Right atrium auricular region (tissue), 2 donors: ENCODE results near the gene ZNF211. TPM values are rescaled to one million over a fixed set of nuclear protein-coding genes. Genes with fewer than 3 reads are reported as not detected.

ENCODE experiments used
- DNase-seq: peaks from one replicate; pipeline ENCODE4 v3.0.0-alpha.2; 2019; ENCODE audit warnings: low spot score
- H3K27ac ChIP-seq, 2 donors: fragments of 200-600 bp; sonication (generic); 1 replicate in 1 of 2; 2 replicates in 1 of 2; pipeline ENCODE4 v1.5.1; 2016 to 2019
- H3K27me3 ChIP-seq, 2 donors: fragments of 200-600 bp; sonication (generic); one replicate each; pipeline versions ENCODE4 v1.5.1 to v1.6.0; 2017 to 2019
- H3K36me3 ChIP-seq: fragments of 200-600 bp; sonication (generic); one replicate; pipeline ENCODE4 v1.5.1; 2016
- H3K4me1 ChIP-seq, 2 donors: fragments of 200-600 bp; sonication (generic); one replicate each; pipeline versions ENCODE4 v1.5.1 to v1.6.0; 2017 to 2019
- H3K4me3 ChIP-seq, 2 donors: fragments of 200-600 bp; sonication (generic); 1 replicate in 1 of 2; 2 replicates in 1 of 2; pipeline ENCODE4 v1.5.1; 2017 to 2019; ENCODE audit warnings: mild to moderate bottlenecking in 1 of 2, moderate library complexity in 1 of 2
- H3K9me3 ChIP-seq, 2 donors: fragments of 200-600 bp; sonication (generic); one replicate each; pipeline ENCODE4 v1.5.1; 2019
- total RNA-seq, 2 donors: library from RNA; depleted of rRNA; stranded (reverse); fragments of >200 nt; gene quantifications; one replicate each; pipeline ENCODE4 v1.1.0, GENCODE V29; 2016
- TF ChIP-seq, protein P1 (sequence below), 2 donors: fragments of 200-600 bp; sonication (generic); IDR thresholded peaks; one replicate each; pipeline ENCODE4 v1.5.1; 2019; ENCODE audit warnings: antibody characterized with exemption in 2 of 2

ZNF211 gene
- total RNA-seq, 2 donors from 2014 or later, result 8.8 to 9.7 TPM

DNA sequence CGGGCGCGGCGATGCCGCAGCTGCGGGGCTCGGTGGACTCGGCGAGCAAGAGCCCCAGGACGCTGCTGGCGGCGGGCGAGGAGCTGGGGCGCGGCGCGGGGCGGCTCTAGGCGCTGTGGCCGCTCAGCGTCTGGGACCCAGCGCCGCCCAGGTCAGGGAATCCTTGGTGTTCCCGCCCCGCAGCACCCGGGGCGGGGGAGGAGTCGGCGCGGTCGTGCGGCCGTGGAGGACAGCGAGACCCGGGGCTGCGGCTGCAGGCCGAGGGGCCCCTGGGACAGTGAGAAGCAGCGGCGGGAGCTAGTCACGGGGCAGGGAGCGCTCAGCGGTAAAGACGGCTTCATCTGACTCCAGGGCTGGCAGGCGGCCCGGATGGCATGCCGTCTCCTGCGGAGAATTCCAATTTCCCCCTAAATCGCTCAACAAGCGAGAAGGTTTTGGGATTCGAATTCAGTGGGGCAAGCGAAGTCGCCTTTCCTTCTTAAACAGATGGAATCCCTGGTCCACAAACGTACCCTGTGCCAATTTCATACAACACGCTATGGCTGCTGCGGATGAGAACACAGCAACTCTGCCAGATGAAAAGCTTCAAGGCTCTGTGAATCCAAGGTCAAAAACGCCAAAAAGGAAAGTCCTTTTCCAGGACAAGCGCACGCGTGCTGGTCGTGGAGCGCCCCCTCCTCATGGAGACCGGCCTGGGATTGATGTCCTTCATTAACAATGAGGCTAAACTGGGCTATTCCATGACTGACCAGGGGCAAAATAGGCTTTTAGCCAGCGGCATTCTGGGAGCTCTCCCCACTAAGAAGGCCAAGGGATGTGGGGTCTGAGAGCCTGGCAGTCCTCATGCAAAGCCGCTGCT is 31.5 kb downstream of the ZNF211 start:
- Histone ChIP-seq H3K9me3 (no peaks in the 10 kb centered on the region), H3K27ac (peak overlapping the region; percentile 82), H3K27me3 (no peaks in the 10 kb centered on the region), H3K36me3 (no peaks in the 10 kb centered on the region), H3K4me1 (peaks cover 0 to 8% of the 10 kb centered on the region in 2 donors), H3K4me3 (peak overlapping the region; percentile 40 to 68)
- TF ChIP-seq, protein P1, sequence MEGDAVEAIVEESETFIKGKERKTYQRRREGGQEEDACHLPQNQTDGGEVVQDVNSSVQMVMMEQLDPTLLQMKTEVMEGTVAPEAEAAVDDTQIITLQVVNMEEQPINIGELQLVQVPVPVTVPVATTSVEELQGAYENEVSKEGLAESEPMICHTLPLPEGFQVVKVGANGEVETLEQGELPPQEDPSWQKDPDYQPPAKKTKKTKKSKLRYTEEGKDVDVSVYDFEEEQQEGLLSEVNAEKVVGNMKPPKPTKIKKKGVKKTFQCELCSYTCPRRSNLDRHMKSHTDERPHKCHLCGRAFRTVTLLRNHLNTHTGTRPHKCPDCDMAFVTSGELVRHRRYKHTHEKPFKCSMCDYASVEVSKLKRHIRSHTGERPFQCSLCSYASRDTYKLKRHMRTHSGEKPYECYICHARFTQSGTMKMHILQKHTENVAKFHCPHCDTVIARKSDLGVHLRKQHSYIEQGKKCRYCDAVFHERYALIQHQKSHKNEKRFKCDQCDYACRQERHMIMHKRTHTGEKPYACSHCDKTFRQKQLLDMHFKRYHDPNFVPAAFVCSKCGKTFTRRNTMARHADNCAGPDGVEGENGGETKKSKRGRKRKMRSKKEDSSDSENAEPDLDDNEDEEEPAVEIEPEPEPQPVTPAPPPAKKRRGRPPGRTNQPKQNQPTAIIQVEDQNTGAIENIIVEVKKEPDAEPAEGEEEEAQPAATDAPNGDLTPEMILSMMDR (IDR thresholded peaks at IDR 0.05), result no peak
- DNase-seq, result peak; percentile 60

DNA sequence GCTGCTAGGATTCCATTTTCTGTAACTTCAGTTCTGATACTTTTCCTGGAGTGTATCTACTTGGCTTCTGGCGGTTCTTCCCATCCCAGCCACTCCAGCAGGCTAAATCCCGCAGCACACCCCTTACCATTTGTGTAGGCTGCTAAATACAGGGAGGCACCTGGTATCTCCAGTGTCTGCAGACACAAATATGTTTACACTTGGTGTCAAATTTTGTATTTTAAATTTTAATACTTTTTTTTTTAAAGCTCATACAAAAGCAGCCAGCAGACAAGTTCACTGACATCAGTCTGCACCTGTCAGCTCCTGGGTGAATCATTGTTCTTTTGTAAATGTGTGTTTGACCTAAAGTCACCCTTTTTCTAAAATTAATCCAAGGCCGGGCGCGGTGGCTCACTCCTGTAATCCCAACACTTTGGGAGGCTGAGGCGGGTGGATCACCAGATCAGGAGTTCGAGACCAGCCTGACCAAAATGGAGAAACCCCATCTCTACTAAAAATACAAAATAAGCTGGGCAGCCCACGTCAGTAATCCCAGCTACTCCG is 32.4 kb downstream of the ZNF211 start:
- Histone ChIP-seq H3K4me3 (no peak overlapping the region), H3K27ac (peak overlapping the region in 1 of 2 donors; percentile 82), H3K36me3 (no peaks in the 10 kb centered on the region), H3K27me3 (no peaks in the 10 kb centered on the region), H3K9me3 (no peaks in the 10 kb centered on the region), H3K4me1 (peaks cover 0 to 8% of the 10 kb centered on the region in 2 donors)
- DNase-seq, result no peak
- TF ChIP-seq, protein P1 (IDR thresholded peaks at IDR 0.05), result no peak

DNA sequence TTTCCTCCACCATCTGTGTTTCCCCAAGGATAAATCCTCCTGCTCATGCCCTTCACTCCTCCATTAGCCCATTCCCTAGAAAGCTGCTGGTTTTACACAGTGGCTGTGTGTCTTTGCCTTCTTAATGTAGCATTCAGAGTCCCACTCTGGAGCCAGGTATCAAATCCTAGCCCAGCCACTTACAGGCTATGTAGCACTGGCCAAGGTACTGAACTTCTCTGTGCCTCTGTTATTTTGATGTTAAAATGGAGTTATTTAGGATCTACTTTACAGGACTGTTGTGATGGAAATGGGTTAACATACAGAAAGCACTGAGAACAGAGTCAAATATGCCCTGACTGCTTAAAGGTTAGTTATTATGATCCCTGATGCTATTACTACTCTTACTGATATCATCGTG is 34.3 kb downstream of the ZNF211 start:
- Histone ChIP-seq H3K27me3 (no peaks in the 10 kb centered on the region), H3K27ac (no peak overlapping the region), H3K36me3 (no peaks in the 10 kb centered on the region), H3K4me3 (no peak overlapping the region), H3K9me3 (no peaks in the 10 kb centered on the region), H3K4me1 (peaks cover 0 to 8% of the 10 kb centered on the region in 2 donors)
- no peak for DNase-seq
- TF ChIP-seq, protein P1 (IDR thresholded peaks at IDR 0.05), result no peak

DNA sequence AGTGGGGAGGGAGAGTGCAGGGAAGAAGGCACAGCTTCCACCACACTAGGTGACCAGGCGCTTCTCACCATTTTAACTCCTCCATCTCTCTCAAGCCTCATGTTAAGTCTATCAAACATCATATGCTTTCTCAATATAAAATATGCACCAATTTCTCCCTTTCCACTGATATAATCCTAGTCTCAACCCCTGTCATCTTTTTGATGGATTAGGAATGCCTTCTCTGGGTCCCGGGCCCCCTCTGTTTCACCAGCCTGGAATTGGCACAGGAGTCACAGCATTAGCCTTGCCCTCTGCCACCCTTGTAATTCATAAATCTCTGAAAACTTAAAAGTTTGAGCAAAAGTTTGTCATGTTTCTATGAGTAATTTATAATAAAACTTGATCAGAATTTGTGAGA is 35.7 kb downstream of the ZNF211 start, which contains the start of gene ZSCAN4:
TSS of gene ZSCAN4 (plus strand) at position 301 of the 400 bp plus-strand sequence. CDS start 7,211 bp downstream, outside the sequence.
- Histone ChIP-seq H3K27ac (no peak within 1 kb of the TSS), H3K4me1 (peaks cover 0 to 8% of the 10 kb centered on the region in 2 donors), H3K36me3 (no peaks in the 10 kb centered on the region), H3K4me3 (no peak within 1 kb of the TSS), H3K27me3 (no peaks in the 10 kb centered on the region), H3K9me3 (no peaks in the 10 kb centered on the region)
- TF ChIP-seq, protein P1 (IDR thresholded peaks at IDR 0.05), result no peak
- no peak for DNase-seq

DNA sequence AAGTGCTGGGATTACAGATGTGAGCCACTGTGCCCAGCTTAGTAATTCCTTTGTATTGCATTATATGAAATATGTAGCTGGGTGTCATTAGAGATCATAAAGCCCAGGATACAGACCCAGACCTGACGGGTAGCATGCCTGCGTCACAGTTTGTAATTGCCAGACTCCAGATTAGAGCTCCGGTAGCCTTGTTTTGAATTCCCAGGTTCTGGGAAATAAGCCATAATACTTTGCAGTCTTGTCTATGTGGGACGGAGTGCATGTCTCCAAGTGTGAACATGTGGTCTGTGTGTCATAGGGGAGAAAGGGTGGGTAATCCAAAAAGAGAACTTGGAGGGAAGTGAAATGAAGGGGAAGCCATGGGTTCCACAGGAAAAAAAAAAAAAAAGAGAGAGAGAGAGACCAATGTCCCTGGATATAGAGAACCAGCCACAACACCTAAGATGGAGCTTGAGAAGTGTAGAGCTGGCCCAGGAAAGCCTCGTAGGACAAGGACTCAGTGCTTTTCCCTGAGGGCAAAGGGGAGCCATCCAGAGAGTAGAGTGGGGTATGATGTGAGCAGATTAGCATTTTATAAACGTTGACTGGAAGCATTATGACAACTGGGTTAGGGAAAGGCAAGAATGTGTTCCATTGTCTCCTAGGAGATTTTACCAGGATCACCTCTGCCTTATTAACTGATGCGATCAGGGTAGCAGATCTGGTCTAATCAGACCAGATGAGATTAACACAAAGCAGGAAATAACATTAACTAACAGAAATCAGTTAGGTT is 38.3 kb downstream of the ZNF211 start:
- TF ChIP-seq, protein P1 (IDR thresholded peaks at IDR 0.05), result no peak
- H3K36me3 ChIP-seq, result no peaks in the 10 kb centered on the region
- no peaks in the 10 kb centered on the region for H3K4me1 ChIP-seq
- no peaks in the 10 kb centered on the region for H3K27me3 ChIP-seq
- no peak overlapping the region for H3K27ac ChIP-seq
- no peaks in the 10 kb centered on the region for H3K9me3 ChIP-seq
- H3K4me3 ChIP-seq, result no peak overlapping the region
- no peak for DNase-seq
